SIG-M5 treated with dmso at 0.1 percent for 504 hours (cell line): ENCODE results near the gene ZNF354B.
"Not testable (repeated sequence)": the region's sequence is repeated elsewhere in the genome, so short reads cannot be mapped to it uniquely, and the experiment has no call there.

Experiments
- DNase-seq: peaks from one replicate; lab custom pipeline; 2025; ENCODE audit not compliant: unreplicated experiment; lab: John Stamatoyannopoulos, UW

Gene ZNF354B

DNA sequence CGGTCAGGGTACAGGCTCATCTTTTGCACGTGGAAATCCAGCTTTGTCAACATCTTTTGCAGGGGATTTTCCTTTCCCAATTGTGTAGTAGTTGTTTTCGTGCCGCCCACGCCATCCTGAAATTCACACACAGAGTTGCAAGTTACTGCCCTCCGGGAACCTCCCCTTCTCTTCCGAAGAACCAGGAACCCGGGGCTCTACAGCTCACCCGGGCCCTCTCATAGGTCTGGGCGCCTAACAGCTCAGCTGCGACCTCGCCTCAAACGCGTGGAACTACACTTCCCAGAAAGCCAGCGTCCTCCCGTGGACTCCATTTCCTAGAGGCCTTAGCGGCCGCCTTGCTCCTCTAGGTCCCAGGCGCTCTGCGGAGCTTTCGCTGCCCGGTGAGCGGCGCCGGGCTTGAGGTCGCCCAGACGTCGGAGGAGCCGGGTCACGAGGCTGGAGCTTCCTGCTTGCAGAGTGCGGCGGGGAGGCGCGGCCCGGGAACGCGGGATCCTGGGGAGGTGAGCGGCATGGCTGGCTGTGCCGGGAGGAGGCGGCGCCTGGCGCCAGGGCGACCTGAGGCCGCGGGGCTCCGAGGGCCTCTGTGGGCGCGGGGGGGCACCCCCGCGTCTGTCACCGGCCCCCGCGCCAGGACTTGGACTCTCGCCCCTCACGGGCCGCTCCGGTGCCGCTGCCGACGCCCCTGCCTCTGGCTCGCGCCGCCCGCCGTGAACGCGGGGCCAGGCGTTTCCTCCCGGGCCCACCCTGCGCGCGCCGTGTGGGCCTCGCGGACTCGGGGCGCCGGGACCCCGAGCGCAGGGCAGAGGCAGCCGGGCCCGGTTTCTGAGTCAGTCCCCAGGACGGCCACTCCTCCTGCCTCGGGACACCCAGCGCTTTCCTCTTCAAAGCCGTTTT, at the start of gene ZNF354B:
Gene ZNF354B (plus strand): TSS at position 329 of the 897 bp plus-strand sequence. CDS start 1,095 bp downstream, outside the sequence.
- DNase-seq, result peak; percentile 95

GRCh38 chr5:178817506-178817905, 42.2 kb upstream of the ZNF354B start:
- no peak for DNase-seq

DNA sequence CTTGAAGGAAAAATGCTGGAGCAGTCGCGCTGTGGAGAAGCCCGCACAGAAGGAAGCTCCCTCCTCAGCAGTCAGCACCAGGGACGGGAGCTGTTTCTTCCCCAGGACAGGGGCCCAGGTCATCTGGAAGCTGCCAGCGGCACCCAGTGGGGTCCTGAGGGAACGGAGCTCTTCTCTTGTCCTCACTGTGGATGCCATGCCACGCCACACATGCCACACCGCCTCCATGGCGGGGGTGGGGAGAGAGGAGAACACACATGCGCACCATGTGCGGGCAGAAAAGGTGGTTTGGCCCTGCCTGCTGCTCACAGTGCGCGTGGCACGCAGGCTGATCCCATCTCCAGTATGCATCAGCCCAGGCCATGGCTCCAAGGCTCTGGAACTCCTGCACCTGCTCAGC, 41.7 kb upstream of the ZNF354B start:
- no peak for DNase-seq

GRCh38 chr5:178820001-178820400, 39.8 kb upstream of the ZNF354B start:
- no peak for DNase-seq

DNA sequence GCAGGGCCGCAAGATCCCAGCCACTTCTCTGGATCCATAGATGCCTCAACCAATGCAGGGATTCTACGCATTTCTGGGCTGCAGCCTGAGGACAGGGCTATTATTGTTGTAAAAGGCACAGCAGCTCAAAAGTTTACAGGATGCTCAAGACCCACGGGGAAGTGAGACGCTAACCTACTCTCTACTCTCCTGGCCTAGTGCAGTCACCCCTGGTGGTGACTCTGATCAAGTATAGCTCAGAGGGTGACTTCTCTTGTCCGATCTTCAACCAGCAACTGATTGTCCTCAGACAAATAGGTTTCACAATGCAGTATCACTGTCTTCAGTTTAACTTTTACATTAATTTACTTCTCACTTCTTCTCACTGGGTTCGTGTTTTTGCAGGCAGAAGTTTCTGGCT, 34.3 kb upstream of the ZNF354B start:
- DNase-seq, result no peak

- no peak for DNase-seq
Observed at GRCh38 chr5:178826216-178826615, 33.5 kb upstream of the ZNF354B start.

- DNase-seq, result no peak
Observed at GRCh38 chr5:178827636-178828035, 32.1 kb upstream of the ZNF354B start.

DNA sequence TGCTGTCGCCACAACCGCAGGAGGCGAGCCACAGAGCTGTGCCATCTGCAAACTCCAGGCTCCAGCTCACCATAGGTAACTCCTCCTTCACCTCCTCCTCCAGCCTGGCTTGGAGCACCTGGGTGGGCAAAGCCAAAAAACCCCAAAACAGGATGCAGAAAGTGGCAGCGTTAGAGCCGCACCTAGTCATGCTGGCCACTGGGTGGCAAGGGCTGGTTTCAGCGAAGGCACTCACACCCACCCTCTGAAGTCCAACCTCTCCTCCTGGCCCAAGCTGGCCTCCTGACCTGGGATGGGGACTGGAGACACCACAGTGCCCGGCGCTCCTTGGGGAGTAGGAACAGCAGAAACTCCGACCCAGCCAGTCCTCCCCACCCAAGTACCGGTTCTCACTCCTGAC, 28.7 kb upstream of the ZNF354B start:
- DNase-seq, result no peak

DNA sequence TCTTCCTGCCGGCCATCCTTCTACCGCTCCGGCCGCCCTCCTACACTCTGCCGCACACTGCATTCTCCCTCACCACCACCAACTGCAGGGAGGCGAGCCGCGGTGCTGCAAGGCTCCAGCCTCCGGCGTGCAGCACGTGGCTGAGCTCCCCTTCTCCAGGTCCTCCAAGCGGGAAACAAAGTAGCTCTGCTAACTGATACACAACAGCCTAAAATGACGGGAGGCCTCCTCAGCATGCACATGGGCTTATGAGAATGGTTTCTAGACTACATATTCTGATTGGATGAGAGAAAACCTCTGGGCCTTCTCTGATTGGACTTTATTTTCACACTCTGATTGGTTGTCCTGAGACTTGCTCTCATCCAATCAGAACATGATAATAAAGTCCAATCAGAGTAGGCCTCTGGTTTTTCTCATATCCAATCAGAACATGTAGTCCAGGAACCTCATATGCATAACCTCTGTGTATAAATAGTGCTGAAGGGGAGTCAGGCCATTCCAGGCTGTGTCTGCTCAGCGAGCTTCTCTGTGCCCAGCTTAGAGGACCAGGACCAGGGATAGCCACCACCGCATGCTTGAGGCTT, 27.0 kb upstream of the ZNF354B start:
- no peak for DNase-seq

- no peak for DNase-seq
Observed at GRCh38 chr5:178836628-178837027, 23.1 kb upstream of the ZNF354B start.

DNA sequence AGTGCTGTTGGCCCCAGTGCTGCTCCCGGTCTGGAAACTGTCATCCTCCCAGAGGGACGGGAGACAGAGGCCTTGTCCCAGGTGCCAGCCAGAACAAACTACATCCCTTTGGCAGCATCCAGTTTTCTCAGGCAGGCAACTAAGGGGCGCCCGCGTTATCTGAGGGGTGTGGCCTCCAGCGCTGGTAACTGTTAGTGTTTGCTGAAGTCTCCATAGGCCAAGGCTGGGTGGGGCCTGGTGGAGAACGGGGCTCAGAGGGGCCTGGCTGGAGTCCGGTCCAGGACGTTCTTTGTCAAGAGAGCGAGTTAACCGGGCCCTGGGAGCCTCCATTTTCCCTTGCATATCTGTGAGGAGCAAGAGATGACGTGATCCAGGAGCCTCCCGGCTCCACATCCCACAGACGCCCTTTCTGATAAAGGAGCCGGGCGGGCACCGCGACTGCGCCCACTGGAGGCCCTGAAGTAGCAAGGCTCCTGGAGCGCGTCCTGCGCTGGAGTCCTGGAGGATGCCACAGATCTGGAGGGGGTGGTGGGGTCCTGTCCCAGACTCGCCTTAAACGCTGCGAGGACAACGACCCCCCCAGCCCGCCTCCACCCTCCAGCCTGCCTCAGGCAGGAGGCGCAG, 20.9 kb upstream of the ZNF354B start:
- DNase-seq, result not testable (repeated sequence)

GRCh38 chr5:178839319-178839704, 20.4 kb upstream of the ZNF354B start:
- DNase-seq, result peak; percentile 12

GRCh38 chr5:178840399-178840798, 19.4 kb upstream of the ZNF354B start:
- DNase-seq, result not testable (repeated sequence)

GRCh38 chr5:178849316-178849715, 10.4 kb upstream of the ZNF354B start:
- DNase-seq, result no peak

- no peak for DNase-seq
Observed at GRCh38 chr5:178851951-178852350, 7.8 kb upstream of the ZNF354B start.

GRCh38 chr5:178854284-178854683, 5.5 kb upstream of the ZNF354B start:
- no peak for DNase-seq

- not testable (repeated sequence) for DNase-seq
Observed at GRCh38 chr5:178860615-178861014, 862 bp downstream of the ZNF354B start.

- DNase-seq, result no peak
Observed at GRCh38 chr5:178861627-178862026, 1.9 kb downstream of the ZNF354B start.

DNA sequence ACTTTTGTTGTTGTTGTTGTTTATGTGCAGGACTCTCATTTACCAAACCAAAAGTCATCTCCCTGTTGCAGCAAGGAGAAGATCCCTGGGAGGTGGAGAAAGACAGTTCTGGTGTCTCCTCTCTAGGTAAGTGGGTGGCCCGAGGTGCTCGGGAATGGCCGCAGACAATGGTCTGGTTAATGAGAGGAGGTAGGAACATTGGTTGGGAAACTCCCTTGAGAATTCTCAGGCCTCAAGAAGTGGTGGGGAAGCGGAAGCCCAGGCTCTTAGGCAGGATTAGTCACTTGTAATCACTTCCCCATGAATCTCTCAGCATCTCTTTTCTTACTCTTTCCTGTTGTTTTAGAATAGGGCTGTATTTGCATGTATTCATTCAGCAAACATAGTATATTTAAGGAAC, 7.2 kb downstream of the ZNF354B start:
- no peak for DNase-seq

GRCh38 chr5:178869577-178869976, 9.8 kb downstream of the ZNF354B start:
- DNase-seq, result no peak

- no peak for DNase-seq
Observed at GRCh38 chr5:178870411-178870810, 10.7 kb downstream of the ZNF354B start.

DNA sequence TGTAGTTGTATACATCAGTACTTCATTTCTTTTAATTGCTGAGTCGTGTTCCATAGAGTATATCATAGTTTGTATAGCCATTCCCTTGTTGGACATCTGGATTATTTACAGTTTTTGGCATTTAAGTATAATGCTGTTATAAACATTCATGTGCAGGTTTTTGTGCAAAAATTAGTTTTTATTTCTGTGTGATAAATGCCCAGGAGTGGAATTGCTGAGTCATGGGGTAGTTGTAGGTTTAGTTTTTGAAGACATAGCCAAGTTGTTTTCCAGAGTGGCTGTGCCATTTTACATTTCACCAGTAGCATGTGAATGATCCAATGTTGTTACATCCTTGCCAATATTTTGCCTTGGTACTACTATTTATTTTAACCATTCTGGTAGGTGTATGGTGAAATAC, 12.5 kb downstream of the ZNF354B start:
- DNase-seq, result no peak
